ENCODE measurements around the gene THTPA.

DNA sequence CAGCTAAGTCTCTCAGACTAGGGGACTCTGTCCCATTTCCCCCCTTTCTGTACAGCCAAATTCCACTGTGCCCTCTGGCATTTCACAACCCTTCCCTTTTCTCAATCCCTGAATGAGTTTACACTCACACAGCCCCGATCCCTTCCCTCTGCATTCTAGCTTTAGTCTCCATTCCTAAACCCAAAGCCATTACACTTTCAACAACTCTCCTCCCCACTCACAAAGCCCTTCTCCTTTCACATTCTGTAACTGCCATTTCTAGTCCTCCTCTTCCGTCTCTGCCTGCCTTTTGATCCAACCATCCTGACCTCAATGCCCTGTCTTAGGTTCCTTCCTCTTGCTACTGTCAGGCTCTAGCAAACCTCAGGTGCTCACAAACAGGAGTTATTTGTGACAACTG lies 8.1 kb upstream of the THTPA start:
- no peak for TF ChIP-seq TCF12 (IDR thresholded peaks at IDR 0.05; ENCODE audit: low read depth)
- TF ChIP-seq RAD21 (IDR thresholded peaks at IDR 0.05; ENCODE audit: low read depth) = no peak
- no peak for TF ChIP-seq EP300 (IDR thresholded peaks at IDR 0.05; ENCODE audit: borderline replicate concordance)
- TF ChIP-seq USF1 (IDR thresholded peaks at IDR 0.05) = no peak
- TF ChIP-seq CREB1 (IDR thresholded peaks at IDR 0.05; ENCODE audit: low read depth) = no peak
- no peak for TF ChIP-seq TAF1 (IDR thresholded peaks at IDR 0.05; ENCODE audit: low read depth)
- TF ChIP-seq FOXM1 (IDR thresholded peaks at IDR 0.05; ENCODE audit: borderline replicate concordance, low read depth) = no peak
- TF ChIP-seq REST (IDR thresholded peaks at IDR 0.05; ENCODE audit: low read depth) = no peak
- no peak for TF ChIP-seq NFIC (IDR thresholded peaks at IDR 0.05)

Measured in Ishikawa (cell line).